B cell (primary cell): Measurements from ENCODE around the gene HELB. TPM values are rescaled to one million over a fixed set of nuclear protein-coding genes. Genes with fewer than 3 reads are reported as not detected.
"Not testable (repeated sequence)": the region's sequence is repeated elsewhere in the genome, so short reads cannot be mapped to it uniquely, and the experiment has no call there.

ENCODE experiments used
- ATAC-seq: fragments of 200-7000 bp; cut with Tn5 transposase; one replicate; pipeline ENCODE4 v1.10.0; 2021; ENCODE audit warnings: low read depth, mild to moderate bottlenecking, moderate number of reproducible peaks, moderate library complexity
- CTCF ChIA-PET: fragments of 350-600 bp; sonication (Branson Sonifier 250); formaldehyde crosslinking; loops from one replicate; lab custom pipeline; 2021; ENCODE audit warnings: antibody characterized with exemption, inconsistent platforms; lab: Charles Lee
- POLR2A ChIA-PET: fragments of 350-600 bp; sonication (Branson Sonifier 250); formaldehyde crosslinking; loops from one replicate; lab custom pipeline; 2021; ENCODE audit warnings: antibody characterized with exemption; lab: Charles Lee
- DNase-seq: peaks from one replicate; pipeline ENCODE4 v3.0.0; 2013
- H2AFZ ChIP-seq: 2 replicates; pipeline ENCODE4 v1.6.1; 2012; ENCODE audit warnings: mild to moderate bottlenecking, low read depth, low read length; ENCODE audit not compliant: insufficient read depth, poor library complexity, severe bottlenecking
- H3K27ac ChIP-seq, 2 donors: 1 replicate in 1 of 2; 2 replicates in 1 of 2; pipeline ENCODE4 v1.5.1; 2012 to 2013; ENCODE audit warnings: low read length in 2 of 2, mild to moderate bottlenecking in 2 of 2, moderate library complexity in 1 of 2
- H3K27me3 ChIP-seq, 4 experiments: fragments of 200-600 bp in 1 of 4; sonication (generic) in 1 of 4; replicated peaks in 1 of 4; 1 replicate in 2 of 4; 2 replicates in 2 of 4; pipeline versions ENCODE4 v1.6.1 to v1.7.0; 2013 to 2016; ENCODE audit warnings: low read length in 3 of 4, mild to moderate bottlenecking in 2 of 4, mixed read lengths in 1 of 4, moderate library complexity in 1 of 4; ENCODE audit not compliant: insufficient read depth in 4 of 4, control insufficient read depth in 3 of 4; ENCODE audit errors: control extremely low read depth in 1 of 4
- H3K36me3 ChIP-seq, 2 experiments: replicated peaks in 1 of 2; 1 replicate in 1 of 2; 2 replicates in 1 of 2; pipeline versions ENCODE4 v1.6.1 to v1.7.1; 2013; ENCODE audit warnings: low read length in 1 of 2; ENCODE audit not compliant: insufficient read depth in 2 of 2, control insufficient read depth in 1 of 2; ENCODE audit errors: control extremely low read depth in 1 of 2, extremely low read depth in 1 of 2
- H3K4me1 ChIP-seq, 2 donors: fragments of 200-600 bp in 1 of 2; sonication (generic) in 1 of 2; 1 replicate in 1 of 2; 2 replicates in 1 of 2; pipeline versions ENCODE4 v1.5.1 to v1.6.1; 2013 to 2017; ENCODE audit warnings: low read length in 2 of 2; ENCODE audit not compliant: control insufficient read depth in 2 of 2, insufficient read depth in 2 of 2
- H3K4me2 ChIP-seq: replicated peaks from 2 replicates; pipeline ENCODE3; 2012; ENCODE audit warnings: mild to moderate bottlenecking, low read depth, low read length; ENCODE audit not compliant: poor library complexity, severe bottlenecking
- H3K4me3 ChIP-seq, 5 experiments: fragments of 200-600 bp in 1 of 5; sonication (generic) in 1 of 5; 1 replicate in 3 of 5; 2 replicates in 2 of 5; pipeline versions ENCODE4 v1.5.1 to v1.7.0; 2011 to 2016; ENCODE audit warnings: low read length in 4 of 5, mild to moderate bottlenecking in 4 of 5, low read depth in 2 of 5, control low read depth in 1 of 5, moderate library complexity in 1 of 5; ENCODE audit not compliant: insufficient read depth in 1 of 5; ENCODE audit errors: control extremely low read depth in 1 of 5, extremely low read depth in 1 of 5
- H3K79me2 ChIP-seq: fragments of 200-600 bp; sonication (generic); one replicate; pipeline ENCODE4 v1.6.0; 2016; ENCODE audit warnings: low read length; ENCODE audit not compliant: control insufficient read depth, insufficient read depth
- H3K9ac ChIP-seq: fragments of 200-600 bp; sonication (generic); 2 replicates; pipeline ENCODE4 v1.6.1; 2017; ENCODE audit warnings: mild to moderate bottlenecking, low read length, moderate library complexity
- H3K9me3 ChIP-seq, 3 donors: one replicate each; pipeline versions ENCODE4 v1.6.1 to v1.7.1; 2013; ENCODE audit warnings: low read length in 2 of 3; ENCODE audit not compliant: control insufficient read depth in 2 of 3, insufficient read depth in 1 of 3; ENCODE audit errors: control extremely low read depth in 1 of 3
- H4K20me1 ChIP-seq: 2 replicates; pipeline ENCODE4 v1.6.0; 2012; ENCODE audit warnings: mild to moderate bottlenecking, low read length; ENCODE audit not compliant: insufficient read depth, control insufficient read depth, poor library complexity, severe bottlenecking
- H3K27ac Mint-ChIP-seq: one replicate; pipeline ENCODE4 v1.8.0; 2021; ENCODE audit warnings: mixed read lengths
- H3K27me3 Mint-ChIP-seq: one replicate; pipeline ENCODE4 v1.8.0; 2021; ENCODE audit warnings: mixed read lengths
- H3K4me1 Mint-ChIP-seq: one replicate; pipeline ENCODE4 v1.8.0; 2021; ENCODE audit warnings: mixed read lengths
- H3K4me3 Mint-ChIP-seq: one replicate; pipeline ENCODE4 v1.8.0; 2021; ENCODE audit warnings: mixed read lengths
- H3K9me3 Mint-ChIP-seq: one replicate; pipeline ENCODE4 v1.8.0; 2022; ENCODE audit warnings: mixed read lengths; ENCODE audit not compliant: insufficient read depth
- EZH2 ChIP-seq: IDR thresholded peaks from 2 replicates; pipeline ENCODE4 v1.6.1; 2012; ENCODE audit warnings: borderline replicate concordance, low read depth, mild to moderate bottlenecking, moderate library complexity, low read length; ENCODE audit not compliant: insufficient read depth, poor library complexity, severe bottlenecking
- WGBS: methylation state at CpG from one replicate; pipeline ENCODE4 v1.1.5; 2013; ENCODE audit warnings: missing lambda C conversion rate; ENCODE audit not compliant: insufficient coverage; 5-methylcytosine and 5-hydroxymethylcytosine counted together
- intact Hi-C: fragments of 100-400 bp; cut with micrococcal nuclease; formaldehyde crosslinking; loops from one replicate; pipeline ENCODE4 v1.10.0; 2022
- polyA plus RNA-seq: library from polyadenylated mRNA; depleted of rRNA; stranded (reverse); fragments of >200 nt; gene quantifications from 2 replicates; pipeline ENCODE4 v1.2.3, GENCODE V29; 2012
- total RNA-seq, 2 donors: library from RNA; stranded (reverse); fragments of 120-200 nt in 1 of 2; gene quantifications; 1 replicate in 1 of 2; 2 replicates in 1 of 2; pipeline versions ENCODE4 v1.2.3 to v1.2.4, GENCODE V29; 2013 to 2022
- TF ChIP-seq, protein P1 (sequence below): fragments of 200-600 bp; IDR thresholded peaks from one replicate; pipeline ENCODE4 v1.8.0; 2022; ENCODE audit warnings: antibody characterized with exemption, mild to moderate bottlenecking

HELB gene
- total and polyA plus RNA-seq, 2 donors (not counting 1 experiment from before 2014, with no cell fraction given): 2.4 to 10.0 TPM

DNA sequence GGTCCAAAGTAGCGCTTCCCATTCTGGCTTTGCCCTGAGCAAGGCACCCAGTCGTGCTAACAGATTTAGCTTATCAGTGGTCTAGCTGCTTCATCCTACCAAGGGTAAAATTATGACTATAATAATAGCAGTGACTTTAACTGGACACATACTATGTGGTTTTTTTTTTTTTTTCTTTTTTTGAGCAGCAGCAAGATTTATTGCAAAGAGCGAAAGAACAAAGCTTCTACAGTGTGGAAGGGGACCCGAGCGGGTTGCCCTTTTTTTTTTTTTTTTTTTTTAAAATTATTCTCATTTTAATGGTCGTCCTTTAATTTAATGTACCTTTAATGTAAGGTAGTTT, 505 bp downstream of the HELB start:
- Mint-ChIP-seq H3K27ac (peak overlapping the region; percentile 94), H3K27me3 (no peaks in the 10 kb centered on the region), H3K4me3 (peak overlapping the region; percentile 99), H3K9me3 (no peaks in the 10 kb centered on the region), H3K4me1 (peaks cover 36% of the 10 kb centered on the region)
- Histone ChIP-seq H2AFZ (peak overlapping the region; percentile 96), H3K9me3 (no peaks in the 10 kb centered on the region), H3K79me2 (peaks cover 11% of the 10 kb centered on the region), H3K27ac (peak overlapping the region; percentile 68), H3K36me3 (peaks cover 0 to 3% of the 10 kb centered on the region in 2 experiments), H3K4me1 (peaks cover 10 to 15% of the 10 kb centered on the region in 2 donors), H3K27me3 (no peaks in the 10 kb centered on the region), H3K4me3 (peak overlapping the region; percentile 69 to 99 (median 92)), H3K9ac (peak overlapping the region; percentile 92), H4K20me1 (no peaks in the 10 kb centered on the region), H3K4me2 (peak overlapping the region; percentile 89)
- TF ChIP-seq, protein P1, sequence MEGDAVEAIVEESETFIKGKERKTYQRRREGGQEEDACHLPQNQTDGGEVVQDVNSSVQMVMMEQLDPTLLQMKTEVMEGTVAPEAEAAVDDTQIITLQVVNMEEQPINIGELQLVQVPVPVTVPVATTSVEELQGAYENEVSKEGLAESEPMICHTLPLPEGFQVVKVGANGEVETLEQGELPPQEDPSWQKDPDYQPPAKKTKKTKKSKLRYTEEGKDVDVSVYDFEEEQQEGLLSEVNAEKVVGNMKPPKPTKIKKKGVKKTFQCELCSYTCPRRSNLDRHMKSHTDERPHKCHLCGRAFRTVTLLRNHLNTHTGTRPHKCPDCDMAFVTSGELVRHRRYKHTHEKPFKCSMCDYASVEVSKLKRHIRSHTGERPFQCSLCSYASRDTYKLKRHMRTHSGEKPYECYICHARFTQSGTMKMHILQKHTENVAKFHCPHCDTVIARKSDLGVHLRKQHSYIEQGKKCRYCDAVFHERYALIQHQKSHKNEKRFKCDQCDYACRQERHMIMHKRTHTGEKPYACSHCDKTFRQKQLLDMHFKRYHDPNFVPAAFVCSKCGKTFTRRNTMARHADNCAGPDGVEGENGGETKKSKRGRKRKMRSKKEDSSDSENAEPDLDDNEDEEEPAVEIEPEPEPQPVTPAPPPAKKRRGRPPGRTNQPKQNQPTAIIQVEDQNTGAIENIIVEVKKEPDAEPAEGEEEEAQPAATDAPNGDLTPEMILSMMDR: no peak
- TF ChIP-seq EZH2: no peak
- POLR2A ChIA-PET: interaction anchor here (0.5 to 1.7 kb wide), 8 partner anchors 8 to 966 kb away, joined by 3 to 12 read pairs (median 6); partner anchors contain the start of genes CAND1, LLPH and TMBIM4
- DNase-seq (no peak), ATAC-seq (no peak)
- WGBS: no CpG with 5 or more reads among the region's 6 CpGs
- intact Hi-C loops: loop anchor here (1.0 to 10.0 kb wide), 4 partner anchors 67 to 1898 kb away; partner anchors contain the start of genes LLPH, TMBIM4 and XPOT
- CTCF ChIA-PET: interaction anchor here (0.7 to 2.5 kb wide), 6 partner anchors 33 to 1345 kb away, joined by 3 to 11 read pairs (median 4); partner anchors contain the start of genes CAND1 and TMBIM4

DNA sequence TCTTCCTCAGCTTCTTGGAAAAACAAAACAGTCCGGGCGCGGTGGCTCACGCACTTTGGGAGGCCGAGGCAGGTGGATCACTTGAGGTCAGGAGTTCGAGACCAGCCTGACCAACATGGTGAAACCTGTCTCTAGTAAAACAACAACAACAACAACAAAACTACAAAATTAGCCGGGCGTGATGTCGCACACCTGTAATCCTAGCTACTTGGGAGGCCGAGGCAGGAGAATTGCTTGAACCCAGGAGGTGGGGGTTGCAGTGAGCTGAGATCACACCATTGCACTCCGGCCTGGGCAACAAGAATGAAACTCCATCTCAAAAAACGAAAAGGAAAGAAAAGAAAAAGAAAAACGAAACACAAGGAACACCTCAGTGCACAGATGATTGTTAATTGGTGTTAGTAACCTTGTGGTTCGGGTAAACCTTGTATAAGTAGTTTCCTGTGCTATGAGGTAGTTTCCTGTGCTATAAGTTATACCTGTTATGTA, 1.1 kb downstream of the HELB start:
- ATAC-seq, H3K36me3 ChIP-seq, H3K9me3 Mint-ChIP-seq, H3K27me3 Mint-ChIP-seq, DNase-seq, H3K27ac ChIP-seq, H3K27me3 ChIP-seq, H3K9me3 ChIP-seq, H4K20me1 ChIP-seq: not testable (repeated sequence)
- ChIA-PET POLR2A (interaction anchor here (0.5 to 1.7 kb wide), 4 partner anchors 134 to 392 kb away, joined by 3 to 12 read pairs (median 9); partner anchors contain the start of genes LLPH and TMBIM4), CTCF (interaction anchor here (0.9 to 2.5 kb wide), 2 partner anchors 34 to 390 kb away, joined by 3 to 11 read pairs; no protein-coding TSS in a partner anchor)
- 79% methylated on average over 7 of the region's 14 CpGs for WGBS
- Histone ChIP-seq H3K4me3 (peak overlapping the region in 3 of 5 experiments; percentile 69 to 99 (median 92)), H3K4me2 (peak overlapping the region; percentile 89), H3K79me2 (peaks cover 11% of the 10 kb centered on the region), H3K9ac (peak overlapping the region; percentile 92), H2AFZ (peak overlapping the region; percentile 18), H3K4me1 (peaks cover 10 to 15% of the 10 kb centered on the region in 2 donors)
- Mint-ChIP-seq H3K27ac (peak overlapping the region; percentile 34), H3K4me1 (peaks cover 36% of the 10 kb centered on the region), H3K4me3 (peak overlapping the region; percentile 99)
- intact Hi-C loops: loop anchor here (2.0 to 10.0 kb wide), 2 partner anchors 173 to 1899 kb away; partner anchors contain the start of genes LLPH and XPOT
